ENCODE results near the gene DHCR7.
A peak's percentile ranks its signal among the peaks of the same experiment; 100 is the strongest.
"Not testable (repeated sequence)": the region's sequence is repeated elsewhere in the genome, so short reads cannot be mapped to it uniquely, and the experiment has no call there.

The DHCR7 gene

DNA sequence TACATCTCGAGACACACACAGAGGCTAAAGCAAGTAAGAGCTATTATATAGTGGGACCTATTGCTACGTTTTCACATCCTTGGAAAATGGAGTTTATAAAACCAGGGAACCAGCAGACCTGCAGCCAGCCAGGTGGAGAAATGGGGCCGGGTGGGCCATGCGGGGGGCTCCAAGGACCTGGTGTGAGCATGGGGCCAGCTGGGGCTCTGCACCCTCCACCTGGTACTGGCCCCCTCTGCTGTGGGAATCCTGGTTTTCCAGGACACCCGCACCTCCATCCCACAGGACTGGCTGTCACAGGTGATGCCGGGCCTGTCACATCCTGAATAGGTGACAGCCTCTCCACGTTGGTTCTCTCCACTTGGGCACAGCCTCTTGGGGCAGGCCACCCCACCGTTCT is 11.3 kb downstream of the DHCR7 start:
- no peak for DNase-seq

DNA sequence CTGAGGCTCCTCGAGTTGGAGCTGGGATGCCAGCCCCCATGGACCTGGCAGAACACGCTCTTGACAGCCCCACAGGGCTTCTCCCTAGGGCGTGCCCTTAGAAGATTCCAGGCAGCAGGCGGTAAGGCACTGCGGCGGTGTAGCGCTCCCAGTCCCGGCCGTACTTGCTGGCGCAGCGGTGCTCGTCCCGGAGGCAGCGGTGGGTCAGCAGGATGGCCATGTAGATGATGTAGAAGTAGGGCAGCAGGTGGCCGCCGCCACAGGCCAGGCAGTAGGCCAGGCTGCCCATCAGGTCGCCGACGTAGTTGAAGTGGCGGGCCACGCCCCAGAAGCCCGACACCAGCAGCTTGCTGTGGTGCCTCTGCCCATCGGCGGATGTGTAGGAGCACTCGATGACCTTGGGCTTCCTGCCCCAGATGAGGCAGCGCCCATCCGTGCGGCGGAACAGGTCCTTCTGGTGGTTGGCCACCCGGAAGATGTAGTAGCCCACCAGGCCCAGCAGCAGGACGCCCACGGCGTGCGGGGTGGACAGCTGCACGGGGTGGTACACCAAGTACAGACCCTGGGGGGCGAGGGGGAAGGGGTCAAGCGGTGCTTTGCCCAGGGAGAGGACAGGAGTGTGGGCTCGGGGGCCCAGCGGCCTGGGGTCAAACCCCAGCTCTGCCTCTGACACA is 12.8 kb downstream of the DHCR7 start:
- no peak for DNase-seq

DNA sequence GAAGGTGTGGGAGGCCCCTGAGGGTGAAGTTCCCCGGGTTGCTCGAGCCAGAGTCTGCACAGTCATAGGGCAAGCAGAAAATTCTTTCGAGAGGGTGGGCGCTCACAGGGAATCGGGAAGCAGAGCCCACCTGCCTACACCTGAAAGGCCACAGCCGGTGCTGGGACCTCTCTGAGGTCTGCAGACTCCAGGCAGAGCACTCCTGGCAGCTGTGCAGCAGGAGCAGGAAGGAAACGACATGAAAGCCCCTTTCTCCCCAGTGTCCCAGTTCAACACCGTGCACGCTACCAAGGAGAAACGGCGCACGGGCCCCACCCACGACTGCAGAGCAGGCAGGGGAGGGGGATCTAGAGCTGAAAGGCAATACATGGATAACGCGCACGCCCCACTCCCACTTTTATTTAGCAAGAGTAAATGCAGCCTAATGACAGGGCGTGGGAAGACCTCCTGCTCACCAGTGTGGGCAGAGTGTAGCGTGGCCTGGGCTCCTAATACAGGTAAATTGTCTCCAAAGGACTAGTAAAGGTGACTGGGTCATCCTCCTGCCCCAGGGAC is 13.5 kb downstream of the DHCR7 start:
- no peak for DNase-seq

DNA sequence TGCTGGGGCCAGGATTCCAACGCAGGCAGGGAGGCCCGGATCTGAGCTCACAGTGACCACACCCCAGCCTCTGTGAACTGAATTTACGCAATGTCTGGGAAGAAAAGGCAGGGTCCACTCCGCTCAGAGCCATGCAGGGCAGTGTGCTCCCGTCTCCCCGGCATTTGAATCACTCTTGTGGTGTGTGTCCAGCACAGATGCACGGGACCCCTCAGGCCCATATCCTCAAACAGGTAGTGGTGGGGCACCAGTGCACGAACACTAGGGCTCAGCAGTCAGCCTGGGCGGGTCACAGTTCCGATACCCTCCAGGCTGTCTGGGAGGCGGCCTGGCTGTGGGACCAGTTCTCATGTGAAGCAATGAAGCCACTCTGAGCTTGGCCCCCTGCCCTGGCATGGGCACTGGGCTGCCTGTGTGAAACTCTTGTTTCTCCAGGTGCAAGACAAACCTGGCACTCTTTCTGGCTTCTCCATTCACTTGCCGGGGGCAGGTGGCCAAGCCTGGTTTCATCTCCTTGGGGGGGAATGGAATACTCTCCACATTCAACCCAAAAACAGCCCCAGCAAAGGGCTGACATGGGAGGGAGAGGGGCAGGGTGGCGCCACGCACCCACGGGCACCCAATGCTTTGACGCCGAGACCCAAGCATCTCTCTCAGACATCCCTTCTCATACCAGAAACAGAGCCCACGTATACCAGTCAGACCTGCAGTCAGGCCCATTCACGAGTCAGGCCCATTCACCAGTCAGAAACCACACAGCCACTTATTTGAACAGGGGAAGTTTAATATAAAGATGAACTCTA is 14.3 kb downstream of the DHCR7 start:
- DNase-seq = no peak

DNA sequence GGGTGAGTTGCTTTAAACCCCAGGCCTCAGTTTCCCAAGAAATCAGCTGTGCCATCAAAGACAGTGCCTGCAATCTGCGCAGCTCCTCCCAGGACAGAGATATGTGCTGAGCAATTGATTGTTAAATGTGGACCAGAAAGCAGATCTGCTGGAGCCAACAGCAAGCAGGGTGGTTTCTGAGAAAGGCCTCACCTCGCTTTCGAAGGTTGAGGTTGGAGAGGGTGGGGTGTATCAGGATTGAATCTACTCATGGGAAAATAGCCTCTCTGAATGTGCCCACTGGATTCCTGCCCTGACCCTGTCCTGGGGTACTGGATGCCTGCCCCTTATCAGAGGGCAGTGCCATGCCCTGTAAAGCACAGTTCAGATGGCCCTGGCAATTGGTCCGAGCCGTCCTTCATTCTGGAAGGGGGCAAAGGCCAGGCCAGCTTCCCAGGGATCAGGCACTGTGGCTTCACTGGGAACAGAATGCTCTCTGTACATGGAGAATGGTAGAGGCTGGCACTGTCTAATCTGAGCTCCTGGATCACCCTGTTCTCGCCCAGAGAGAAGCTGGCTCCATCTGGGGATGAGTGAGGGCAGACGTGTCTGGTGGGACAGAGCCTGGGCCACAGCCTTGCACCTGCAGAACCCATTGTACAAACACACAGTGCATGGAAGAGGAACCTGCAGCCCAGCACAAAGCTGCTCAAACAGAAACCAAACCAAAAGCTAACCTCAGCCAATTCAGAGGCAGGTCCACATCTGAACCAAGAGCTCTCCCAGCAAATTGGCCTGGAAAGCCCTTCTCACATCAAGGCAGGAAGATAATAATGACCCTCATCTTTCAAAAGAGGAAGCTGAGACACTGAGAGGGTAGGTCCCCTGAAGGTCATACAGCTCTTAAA is 15.2 kb downstream of the DHCR7 start:
- DNase-seq = no peak

DNA sequence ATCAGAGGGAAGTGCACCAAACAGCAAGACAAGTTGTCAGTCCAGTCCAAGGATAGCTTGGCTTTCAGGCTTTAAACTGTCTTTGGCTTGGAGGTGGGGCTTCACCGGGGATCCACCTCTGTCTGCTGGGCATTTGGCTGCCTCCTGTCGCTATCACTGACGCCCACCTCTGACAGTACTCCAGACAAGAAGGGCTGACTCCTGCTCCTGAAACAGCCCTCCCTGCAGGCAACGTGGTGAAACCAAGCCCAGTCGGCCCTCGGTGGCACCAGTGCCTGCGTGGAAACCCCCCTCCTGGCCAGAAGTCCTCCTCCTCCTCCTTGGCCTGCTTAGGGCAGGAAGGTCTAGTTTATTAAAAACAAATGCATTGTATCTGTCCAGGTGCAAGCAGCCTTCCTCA is 16.9 kb downstream of the DHCR7 start:
- no peak for DNase-seq

DNA sequence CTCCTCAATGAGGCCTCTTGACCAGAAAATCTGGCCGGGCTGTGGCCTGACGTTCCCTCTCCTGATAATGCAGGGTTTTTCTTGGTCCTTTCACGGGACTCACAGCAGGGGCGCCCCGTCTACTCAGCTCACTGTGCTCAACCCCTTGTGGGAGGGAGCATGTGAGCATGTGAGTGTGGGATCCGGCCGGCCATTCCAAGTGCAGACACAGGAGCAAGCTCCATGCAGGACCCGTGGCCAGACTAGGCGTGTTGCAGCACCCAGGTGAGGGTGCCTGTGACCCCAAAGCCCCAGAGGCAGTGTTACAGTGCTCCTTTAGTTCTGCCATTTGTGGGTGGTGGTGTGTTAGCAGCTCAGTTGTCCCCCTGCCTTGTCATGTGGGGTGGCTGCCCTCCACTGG is 18.0 kb downstream of the DHCR7 start:
- DNase-seq = no peak

DNA sequence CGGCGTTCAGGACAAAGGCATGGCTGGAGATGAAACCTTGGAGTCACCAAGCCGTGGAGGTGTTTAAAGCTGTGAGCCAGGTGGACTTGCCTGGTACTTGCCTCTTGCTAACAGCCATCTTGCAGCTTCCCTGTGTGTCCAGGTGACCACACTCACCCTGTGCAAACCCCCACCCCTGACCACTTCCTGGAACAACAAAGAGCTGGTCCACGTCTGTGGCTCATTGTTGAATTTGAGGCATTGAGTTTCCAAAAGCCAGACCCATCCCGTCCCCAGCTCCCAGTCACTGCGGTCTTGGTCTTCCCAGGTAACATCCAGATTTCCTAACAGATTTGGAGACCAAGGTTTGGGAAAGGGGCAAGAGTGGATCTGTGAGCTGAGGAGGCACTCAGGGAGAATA is 18.5 kb downstream of the DHCR7 start:
- no peak for DNase-seq

DNA sequence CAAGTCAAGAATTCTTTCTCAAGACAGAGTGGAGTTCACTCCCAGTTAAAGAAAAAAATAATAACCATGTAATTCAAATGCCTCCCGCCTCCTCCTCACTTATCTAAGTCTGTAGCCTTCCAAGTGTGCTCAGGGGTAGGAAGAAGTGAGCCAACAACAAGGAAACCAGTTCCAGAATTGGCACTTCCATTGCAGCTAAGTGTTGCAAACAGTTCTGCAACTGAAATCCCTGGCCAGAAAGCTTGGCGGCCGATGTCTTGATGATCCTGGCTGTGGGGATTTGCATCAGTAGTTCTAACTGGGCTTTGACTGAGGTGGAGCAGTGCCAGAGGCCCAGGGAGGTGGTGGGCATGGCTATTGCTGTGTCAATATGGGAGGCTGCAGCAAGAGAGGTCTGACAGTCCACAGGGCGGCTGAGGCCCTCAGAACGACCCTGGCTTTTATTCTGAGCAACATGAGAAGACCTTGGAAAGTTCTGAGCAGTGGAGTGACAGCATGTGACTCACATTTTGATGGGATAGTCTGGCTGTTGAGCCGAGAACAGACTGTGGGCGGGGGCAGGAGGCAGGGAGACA is 19.2 kb downstream of the DHCR7 start:
- DNase-seq = no peak

DNA sequence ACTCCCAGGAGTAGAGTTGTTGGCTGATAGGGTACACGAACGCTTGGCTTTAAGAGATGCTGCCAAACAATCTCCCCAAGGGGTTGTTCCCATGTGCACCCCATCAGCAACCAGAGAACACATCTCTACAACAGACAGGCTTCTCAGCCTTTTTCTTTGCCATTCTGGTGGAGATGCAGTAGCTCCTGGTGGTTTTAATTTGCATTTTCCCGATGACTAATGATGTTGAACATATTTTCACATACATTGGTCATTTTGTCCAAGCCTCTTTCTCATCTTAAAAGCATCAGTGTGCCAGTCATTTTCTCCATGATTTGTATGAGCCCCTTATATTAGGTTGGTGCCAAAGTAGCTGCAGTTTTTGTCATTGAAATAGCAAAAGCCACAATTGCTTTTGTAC is 21.8 kb downstream of the DHCR7 start:
- DNase-seq = no peak

DNA sequence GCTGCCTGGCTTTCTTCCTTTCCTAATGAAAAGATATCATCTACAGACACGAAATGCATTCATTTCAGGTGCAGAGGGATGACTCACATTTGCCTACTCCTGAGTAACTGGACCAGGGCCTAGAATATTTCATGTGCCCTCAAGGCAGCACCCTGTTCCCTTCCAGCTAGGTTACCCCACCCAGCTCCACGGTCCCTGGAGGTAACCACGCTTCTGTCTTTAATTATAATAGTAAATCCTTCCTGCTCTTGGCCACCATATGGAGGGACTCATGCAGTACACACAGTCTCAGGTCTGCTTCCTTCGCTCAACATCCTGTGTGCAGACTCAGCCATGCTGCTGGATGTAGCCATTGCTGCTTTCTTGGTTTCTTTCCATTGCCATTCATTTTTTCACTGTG is 22.3 kb downstream of the DHCR7 start:
- DNase-seq = no peak

DNA sequence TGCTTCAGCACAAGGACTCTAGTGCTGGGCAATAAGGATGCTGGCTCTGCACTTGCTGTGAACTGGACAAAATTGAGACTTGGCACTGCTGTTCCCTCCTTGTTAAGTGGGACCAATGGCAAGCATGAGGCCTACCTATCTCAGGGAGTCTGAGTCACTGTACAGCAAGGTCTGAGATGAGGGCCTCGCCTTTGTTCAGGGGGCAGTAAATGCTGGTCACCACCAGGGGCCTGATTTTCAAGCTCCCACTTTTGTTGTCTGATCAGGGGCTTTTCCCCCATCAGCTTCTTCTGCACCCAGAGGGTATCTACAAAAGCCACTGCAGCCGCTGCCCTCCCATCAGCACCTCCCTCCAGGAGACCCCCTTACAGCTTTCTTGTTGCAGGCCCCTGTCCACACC is 22.8 kb downstream of the DHCR7 start:
- no peak for DNase-seq

DNA sequence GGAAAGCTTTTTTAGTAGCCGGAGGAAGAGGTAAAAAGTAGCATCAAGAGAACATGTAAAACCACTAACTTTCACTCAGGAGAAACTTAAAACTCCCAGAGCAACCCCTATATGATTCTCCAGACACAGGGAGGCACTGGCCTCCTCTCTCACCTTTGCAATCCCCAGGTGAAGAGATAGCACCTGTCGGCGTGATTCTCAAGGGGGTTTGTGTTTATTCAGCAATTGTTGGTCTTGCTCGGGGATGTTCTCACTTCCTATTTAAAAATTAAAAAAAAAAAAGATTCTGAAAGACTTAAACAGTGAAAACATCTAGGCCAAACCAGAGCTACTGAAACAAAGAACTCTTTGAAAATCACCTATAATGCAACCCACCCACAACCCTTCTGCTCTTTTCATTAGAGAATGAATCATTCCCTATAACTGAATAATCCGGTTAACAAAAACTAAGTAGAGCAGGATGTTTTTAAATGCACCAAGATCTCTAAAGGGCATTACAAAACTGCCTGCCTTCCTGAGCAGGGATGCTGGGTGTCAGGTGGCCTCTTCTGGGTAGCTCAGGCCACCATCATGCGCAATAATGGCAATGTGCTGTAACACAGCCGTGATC is 24.9 kb downstream of the DHCR7 start:
- no peak for DNase-seq

DNA sequence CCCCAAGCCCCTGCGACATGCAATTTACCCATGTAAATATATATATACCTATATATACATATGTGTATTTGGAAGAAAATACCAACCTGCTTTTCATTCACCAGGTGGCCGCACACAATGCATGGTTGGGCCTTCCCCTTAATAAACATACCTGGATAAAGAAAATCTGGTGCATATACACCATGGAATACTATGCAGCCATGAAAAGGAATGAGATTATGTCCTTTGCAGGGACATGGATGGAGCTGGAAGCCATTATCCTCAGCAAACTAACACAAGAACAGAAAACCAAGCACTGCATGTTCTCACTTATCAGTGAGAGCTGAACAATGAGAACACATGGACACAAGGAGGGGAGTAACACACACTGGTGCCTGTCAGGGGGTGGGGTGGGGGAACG is 25.9 kb downstream of the DHCR7 start:
- DNase-seq = not testable (repeated sequence)

DNA sequence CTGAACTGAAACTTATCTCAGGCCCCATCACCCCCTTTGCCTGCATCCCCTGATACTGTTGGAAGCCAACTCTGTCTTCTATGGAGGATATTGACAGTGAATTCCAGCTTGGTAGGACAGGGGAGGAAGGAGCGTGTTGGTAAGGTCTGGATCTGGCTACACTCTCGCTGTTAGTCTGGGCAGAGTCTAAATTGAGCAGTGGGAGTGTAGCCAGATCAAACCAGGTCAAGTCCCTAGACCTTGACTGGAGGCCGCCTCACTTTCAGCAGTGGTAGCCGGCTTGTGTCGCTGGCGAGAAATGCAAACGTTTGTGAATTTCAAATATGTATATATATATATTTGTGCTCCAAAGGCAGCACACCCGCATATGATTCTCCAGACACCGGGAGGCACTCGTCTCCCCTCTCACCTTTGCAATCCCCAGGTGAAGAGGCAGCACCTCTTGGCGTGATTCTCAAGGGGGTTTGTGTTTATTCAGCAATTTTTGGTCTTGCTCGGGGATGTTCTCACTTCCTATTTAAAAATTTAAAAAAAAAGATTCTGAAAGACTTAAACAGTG is 26.7 kb downstream of the DHCR7 start:
- no peak for DNase-seq

DNA sequence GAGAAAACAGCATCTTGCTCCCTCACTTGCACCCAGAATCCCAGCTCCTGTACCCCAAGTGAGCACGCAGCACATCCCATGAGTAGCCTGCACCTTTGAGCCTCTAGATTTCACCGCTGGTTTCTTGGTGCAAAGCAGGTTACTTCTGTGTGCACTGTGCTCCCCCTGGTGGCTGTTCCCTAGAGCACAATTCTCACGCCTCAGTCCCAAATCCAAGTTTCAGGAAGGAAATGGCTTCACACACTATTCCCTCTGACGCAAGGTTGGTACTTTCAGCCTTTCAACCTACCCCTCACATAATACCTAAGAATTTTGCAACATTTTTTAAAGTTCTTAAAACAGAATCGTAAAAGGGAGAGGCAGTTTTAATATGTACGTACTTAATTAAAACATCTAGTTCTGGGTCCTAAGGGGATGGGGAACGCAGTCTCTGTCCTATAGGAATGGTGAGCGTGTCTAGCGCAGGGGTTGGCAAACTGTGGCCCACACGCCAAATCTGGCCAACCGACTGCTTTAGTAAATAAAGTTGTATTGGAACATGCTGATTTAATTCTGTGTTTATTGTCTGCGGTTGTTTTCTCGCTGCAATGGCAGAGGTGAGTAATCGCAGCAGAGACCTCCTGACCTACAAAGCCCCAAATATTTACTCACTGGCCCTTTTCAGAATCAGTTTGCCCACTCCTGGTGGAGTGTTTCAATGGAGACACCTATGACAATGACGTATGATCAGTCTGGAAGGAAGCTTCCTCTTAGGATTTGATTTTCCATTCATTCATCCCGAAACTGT is 27.5 kb downstream of the DHCR7 start:
- DNase-seq = peak; percentile 42

DNA sequence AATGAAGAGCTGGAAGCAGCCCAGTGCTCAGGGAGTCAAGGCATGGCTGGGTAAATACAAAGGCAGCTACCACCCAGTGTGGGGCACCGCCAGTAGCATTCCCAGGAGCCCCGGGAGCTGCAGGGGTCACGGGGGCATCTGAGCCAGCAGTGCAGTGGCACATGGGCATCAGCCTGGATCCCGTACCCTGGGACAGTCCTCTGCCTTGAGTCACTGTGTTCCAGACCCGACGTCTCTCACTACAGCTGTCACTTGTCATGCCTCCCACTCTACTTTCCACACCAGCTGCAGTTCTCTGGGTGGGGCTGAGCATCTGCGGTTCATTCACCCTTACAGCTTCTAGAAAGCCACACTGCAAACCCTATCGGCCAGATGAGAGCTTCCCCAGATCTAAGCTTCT is 29.6 kb downstream of the DHCR7 start:
- DNase-seq = no peak

DNA sequence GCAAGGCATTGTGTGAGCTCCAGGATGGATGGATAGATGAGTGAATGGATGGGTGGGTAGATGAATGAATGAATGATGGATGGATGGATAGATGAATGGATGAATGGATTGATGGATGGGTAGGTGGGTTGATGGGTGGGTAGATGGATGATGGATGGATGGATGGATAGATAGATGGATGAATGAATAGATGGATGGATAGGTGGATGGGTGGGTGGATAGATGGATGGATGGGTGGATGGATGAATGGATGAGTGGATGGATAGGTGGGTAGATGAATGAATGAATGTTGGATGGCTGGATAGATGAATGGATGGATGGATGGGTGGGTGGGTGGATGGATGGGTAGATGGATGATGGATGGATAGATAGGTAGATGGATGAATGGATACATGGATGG is 33.5 kb downstream of the DHCR7 start:
- DNase-seq = no peak

DNA sequence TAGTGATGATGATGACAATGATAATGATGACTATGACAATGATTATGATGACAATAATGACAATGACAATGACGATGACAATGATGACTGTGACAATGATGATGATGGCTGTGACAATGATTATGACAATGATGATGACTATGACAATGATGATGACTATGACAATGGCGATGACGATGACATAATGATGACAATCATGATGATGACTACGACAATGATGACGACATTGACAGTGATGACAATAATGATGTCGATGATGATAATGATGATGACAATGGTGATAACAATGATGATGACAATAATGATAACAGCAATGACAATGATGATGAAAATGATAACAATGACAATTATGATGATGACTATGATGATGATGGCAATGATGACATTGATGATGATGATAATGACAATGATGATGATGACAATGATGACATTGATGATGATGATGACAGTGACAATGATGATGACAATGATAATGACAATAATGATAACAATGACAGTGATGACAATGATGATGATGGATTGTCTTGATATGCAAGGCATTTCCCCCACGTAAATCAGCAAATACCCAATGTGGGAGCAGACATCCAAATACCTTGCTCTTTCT is 37.7 kb downstream of the DHCR7 start:
- no peak for DNase-seq

DNA sequence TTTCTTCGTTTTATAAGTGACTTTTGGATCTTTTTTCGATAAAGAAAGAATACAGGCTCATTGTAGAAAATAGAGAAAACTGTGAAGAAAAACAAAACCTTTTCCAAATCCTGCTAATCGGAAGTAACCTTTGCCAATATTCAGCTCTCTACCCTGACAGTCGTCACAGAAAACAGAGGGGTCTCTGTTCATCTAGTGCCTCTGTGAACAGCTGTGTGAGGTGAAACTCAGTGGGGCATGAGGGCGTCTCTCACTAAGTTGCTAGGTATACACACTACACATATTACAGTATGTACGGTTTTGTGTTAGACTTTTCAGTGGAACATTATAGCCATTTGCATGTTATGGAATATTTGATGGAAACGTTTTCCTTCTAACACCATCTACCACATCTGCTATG is 39.4 kb downstream of the DHCR7 start:
- DNase-seq = no peak

DNA sequence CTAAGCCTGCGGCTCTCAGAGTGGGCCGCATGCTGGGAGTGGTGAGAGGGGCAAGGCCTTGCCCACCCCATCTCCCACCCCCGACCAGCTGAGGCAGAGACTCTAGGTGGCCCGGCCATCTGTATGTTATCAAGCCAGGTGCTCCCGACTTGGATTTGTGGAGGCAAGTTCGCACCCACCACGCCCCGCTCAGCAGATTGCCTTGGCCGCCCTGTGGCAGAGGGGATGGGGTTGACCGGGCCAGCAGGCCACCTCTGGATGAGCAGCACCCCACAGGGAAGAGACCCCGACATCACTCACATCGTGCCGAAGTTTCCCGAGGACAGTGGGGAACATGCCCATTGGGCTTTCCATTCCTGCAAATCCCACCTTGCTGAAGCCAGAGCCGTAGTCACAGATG is 40.8 kb downstream of the DHCR7 start:
- DNase-seq = no peak

All from inflammatory macrophage treated with lipopolysaccharide for 4 hours (primary cell).